SU-DHL-6 (cell line): ENCODE results near the gene STK38.

Source experiments
- H2AFZ ChIP-seq: fragments of 200-600 bp; sonication (generic); 2 replicates; pipeline ENCODE4 v1.6.1; 2014; ENCODE audit warnings: low read depth, mild to moderate bottlenecking, moderate library complexity, mixed read lengths, antibody characterized with exemption, low read length; ENCODE audit not compliant: severe bottlenecking
- H3F3A ChIP-seq: fragments of 200-600 bp; shearing (Covaris generic); 2 replicates; pipeline ENCODE4 v1.6.0; 2016; ENCODE audit warnings: antibody characterized with exemption, mild to moderate bottlenecking; ENCODE audit not compliant: insufficient read depth
- H3K27ac ChIP-seq: fragments of 200-600 bp; sonication (generic); 2 replicates; pipeline ENCODE4 v1.5.1; 2016; ENCODE audit warnings: low read depth, mild to moderate bottlenecking, low read length, moderate library complexity, mixed read lengths
- H3K27me3 ChIP-seq: fragments of 200-600 bp; sonication (generic), shearing (Covaris generic); 2 replicates; pipeline ENCODE4 v1.6.0; 2014; ENCODE audit warnings: mild to moderate bottlenecking, low read length
- H3K36me3 ChIP-seq: fragments of 200-600 bp; sonication (generic); 2 replicates; pipeline ENCODE4 v1.6.1; 2014; ENCODE audit warnings: mild to moderate bottlenecking, low read length, mixed read lengths
- H3K4me2 ChIP-seq: fragments of 300-600, 200-600 bp; shearing (Covaris generic), sonication (generic); 2 replicates; pipeline ENCODE4 v1.6.0; 2014; ENCODE audit warnings: low read length, low read depth, mild to moderate bottlenecking; ENCODE audit not compliant: poor library complexity, severe bottlenecking
- H3K4me3 ChIP-seq: fragments of 200-600 bp; sonication (generic); 2 replicates; pipeline ENCODE4 v1.5.1; 2014; ENCODE audit warnings: antibody characterized with exemption, low read length, mild to moderate bottlenecking, mixed read lengths; ENCODE audit not compliant: insufficient read depth, poor library complexity, severe bottlenecking
- H3K79me2 ChIP-seq: fragments of 200-600 bp; sonication (generic); 2 replicates; pipeline ENCODE4 v1.6.1; 2014; ENCODE audit warnings: mild to moderate bottlenecking, low read length, moderate library complexity; ENCODE audit not compliant: insufficient read depth
- H3K9ac ChIP-seq: fragments of 200-600 bp; sonication (generic); 2 replicates; pipeline ENCODE4 v1.7.0; 2014; ENCODE audit warnings: mild to moderate bottlenecking, low read length
- H3K9me2 ChIP-seq: fragments of 200-600 bp; sonication (generic); replicated peaks from 2 replicates; pipeline ENCODE4 v1.6.1; 2014; ENCODE audit warnings: low read length; ENCODE audit not compliant: insufficient read depth
- H3K9me3 ChIP-seq: fragments of 200-600 bp; sonication (generic); 2 replicates; pipeline ENCODE4 v1.6.1; 2014; ENCODE audit warnings: low read length, mixed read lengths; ENCODE audit not compliant: insufficient read depth
- H4K20me1 ChIP-seq: fragments of 200-600 bp; sonication (generic); 2 replicates; pipeline ENCODE4 v1.6.1; 2014; ENCODE audit warnings: low read depth, mild to moderate bottlenecking, antibody characterized with exemption, low read length, moderate library complexity, mixed read lengths
- EZH2phosphoT487 ChIP-seq: fragments of 200-600 bp; sonication (generic), shearing (Covaris generic); conservative IDR thresholded peaks from 2 replicates; pipeline ENCODE4 v1.6.1; 2018; ENCODE audit warnings: mild to moderate bottlenecking, antibody characterized with exemption, low read length, moderate library complexity, mixed read lengths
- TF ChIP-seq, protein P1 (sequence below): fragments of 200-600 bp; sonication (generic); IDR thresholded peaks from one replicate; pipeline ENCODE4 v1.5.1; 2017; ENCODE audit warnings: antibody characterized with exemption, mild to moderate bottlenecking, low read length, moderate library complexity; ENCODE audit not compliant: insufficient read depth, poor library complexity, severe bottlenecking

STK38 gene

DNA sequence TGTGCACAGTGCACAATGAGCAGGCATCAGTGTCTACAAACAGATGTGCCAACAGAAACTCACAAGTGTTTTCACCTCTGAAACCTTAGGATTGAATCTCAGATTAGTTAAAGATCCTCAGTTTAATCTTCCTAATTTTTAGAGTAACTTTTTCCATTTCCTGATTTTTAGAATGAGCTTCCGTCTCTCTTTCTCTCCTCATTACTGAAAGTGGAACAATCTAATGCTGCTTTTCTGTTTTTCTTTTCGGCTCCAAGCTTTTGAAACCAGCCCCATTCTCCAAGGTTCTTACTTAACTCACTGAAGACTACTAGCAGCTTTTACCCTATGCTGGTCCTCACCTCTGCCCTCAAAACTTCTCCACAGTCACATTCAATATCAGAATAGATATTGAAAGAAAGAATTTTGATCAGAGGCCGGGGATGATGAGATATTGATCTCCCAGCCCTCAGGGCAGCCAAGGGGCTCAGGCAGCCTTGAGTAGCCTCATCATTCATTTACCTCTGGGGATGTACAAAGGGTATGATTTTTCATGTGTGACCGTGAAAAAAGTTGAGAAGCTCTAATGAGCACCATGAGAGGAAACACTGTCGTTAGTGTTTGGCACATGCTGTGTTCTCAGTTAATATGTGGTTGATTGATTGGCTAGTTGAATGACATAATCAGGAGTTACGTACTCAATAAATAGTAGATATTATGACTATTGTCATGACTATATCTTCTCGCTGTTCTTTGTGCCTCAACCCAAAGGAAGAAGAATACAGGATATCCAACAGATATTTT is 11.9 kb upstream of the STK38 start:
- no peaks in the 10 kb centered on the region; the same call in 1 of the 2 replicates for H3F3A ChIP-seq
- H2AFZ ChIP-seq, result no peak overlapping the region
- no peaks in the 10 kb centered on the region for H3K79me2 ChIP-seq
- H3K9me3 ChIP-seq, result no peaks in the 10 kb centered on the region
- H3K9me2 ChIP-seq, result no peaks in the 10 kb centered on the region
- no peak overlapping the region for H3K9ac ChIP-seq
- no peak overlapping the region for H3K4me3 ChIP-seq
- H3K4me2 ChIP-seq, result no peak overlapping the region
- TF ChIP-seq, protein P1, sequence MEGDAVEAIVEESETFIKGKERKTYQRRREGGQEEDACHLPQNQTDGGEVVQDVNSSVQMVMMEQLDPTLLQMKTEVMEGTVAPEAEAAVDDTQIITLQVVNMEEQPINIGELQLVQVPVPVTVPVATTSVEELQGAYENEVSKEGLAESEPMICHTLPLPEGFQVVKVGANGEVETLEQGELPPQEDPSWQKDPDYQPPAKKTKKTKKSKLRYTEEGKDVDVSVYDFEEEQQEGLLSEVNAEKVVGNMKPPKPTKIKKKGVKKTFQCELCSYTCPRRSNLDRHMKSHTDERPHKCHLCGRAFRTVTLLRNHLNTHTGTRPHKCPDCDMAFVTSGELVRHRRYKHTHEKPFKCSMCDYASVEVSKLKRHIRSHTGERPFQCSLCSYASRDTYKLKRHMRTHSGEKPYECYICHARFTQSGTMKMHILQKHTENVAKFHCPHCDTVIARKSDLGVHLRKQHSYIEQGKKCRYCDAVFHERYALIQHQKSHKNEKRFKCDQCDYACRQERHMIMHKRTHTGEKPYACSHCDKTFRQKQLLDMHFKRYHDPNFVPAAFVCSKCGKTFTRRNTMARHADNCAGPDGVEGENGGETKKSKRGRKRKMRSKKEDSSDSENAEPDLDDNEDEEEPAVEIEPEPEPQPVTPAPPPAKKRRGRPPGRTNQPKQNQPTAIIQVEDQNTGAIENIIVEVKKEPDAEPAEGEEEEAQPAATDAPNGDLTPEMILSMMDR, result no peak
- TF ChIP-seq EZH2phosphoT487, result no peak
- no peaks in the 10 kb centered on the region for H3K36me3 ChIP-seq
- H4K20me1 ChIP-seq, result no peaks in the 10 kb centered on the region
- no peak overlapping the region for H3K27ac ChIP-seq
- H3K27me3 ChIP-seq, result 0 out of 2 replicates have a peak, but pooled peaks cover 3% of the 10 kb centered on the region

DNA sequence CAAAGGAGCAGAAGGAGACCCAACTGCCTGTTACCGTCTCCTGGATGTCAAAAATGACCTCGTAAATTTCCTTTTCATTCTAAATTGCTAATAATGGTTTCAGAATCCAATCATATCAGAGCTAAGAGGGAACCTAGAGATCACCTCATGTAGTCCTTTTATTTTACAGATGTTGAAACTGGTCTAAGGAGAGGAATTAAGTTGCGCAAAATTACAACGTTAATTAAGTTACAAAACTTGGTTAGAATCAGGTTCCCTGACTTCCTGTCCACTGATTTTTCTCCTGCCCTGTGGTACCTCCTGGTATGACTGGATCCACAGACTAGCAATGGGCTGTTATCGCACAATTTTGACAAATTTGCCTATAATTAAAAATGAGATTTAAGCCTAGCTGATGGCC is 9.0 kb upstream of the STK38 start:
- no peak overlapping the region for H2AFZ ChIP-seq

DNA sequence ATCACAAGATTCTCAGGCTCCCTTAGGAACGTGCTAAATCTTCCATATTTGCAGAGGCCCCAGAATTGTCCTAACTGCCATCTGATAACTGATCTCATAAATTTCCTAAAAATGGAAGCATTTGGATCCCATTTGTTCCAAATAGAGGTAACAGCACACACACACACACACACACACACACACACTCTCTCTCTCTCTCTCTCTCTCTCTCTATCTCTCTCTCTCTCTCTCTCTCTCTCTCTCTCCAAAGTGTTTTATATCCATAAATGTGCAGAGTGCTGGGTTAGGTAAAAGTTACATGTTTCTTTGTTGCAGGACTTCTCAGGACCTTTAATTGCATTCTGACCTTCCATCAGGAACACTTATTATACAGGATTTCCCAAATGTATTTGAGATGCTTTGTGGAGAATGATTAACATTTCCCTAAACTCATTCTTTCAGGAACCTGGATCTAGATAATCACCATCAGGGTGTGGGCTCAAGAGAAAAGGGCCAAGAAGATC is 8.5 kb upstream of the STK38 start:
- H2AFZ ChIP-seq, result no peak overlapping the region
- H3F3A ChIP-seq, result no peaks in the 10 kb centered on the region; the same call in 1 of the 2 replicates
- H3K27me3 ChIP-seq, result 0 out of 2 replicates have a peak, but pooled peaks cover 3% of the 10 kb centered on the region
- no peaks in the 10 kb centered on the region for H4K20me1 ChIP-seq
- no peaks in the 10 kb centered on the region for H3K79me2 ChIP-seq
- H3K4me2 ChIP-seq, result no peak overlapping the region
- no peak overlapping the region for H3K27ac ChIP-seq
- no peaks in the 10 kb centered on the region for H3K9me3 ChIP-seq
- no peaks in the 10 kb centered on the region for H3K36me3 ChIP-seq
- H3K4me3 ChIP-seq, result no peak overlapping the region
- H3K9me2 ChIP-seq, result no peaks in the 10 kb centered on the region
- TF ChIP-seq EZH2phosphoT487, result no peak
- TF ChIP-seq, protein P1, result no peak
- H3K9ac ChIP-seq, result no peak overlapping the region

More for the DNA sequence above, 9.0 kb upstream of the STK38 start:
- Histone ChIP-seq H3F3A (no peaks in the 10 kb centered on the region; the same call in 1 of the 2 replicates), H4K20me1 (no peaks in the 10 kb centered on the region), H3K9me3 (no peaks in the 10 kb centered on the region), H3K4me2 (no peak overlapping the region), H3K79me2 (no peaks in the 10 kb centered on the region), H3K27me3 (0 out of 2 replicates have a peak, but pooled peaks cover 3% of the 10 kb centered on the region), H3K4me3 (no peak overlapping the region), H3K9me2 (no peaks in the 10 kb centered on the region), H3K36me3 (no peaks in the 10 kb centered on the region), H3K9ac (no peak overlapping the region), H3K27ac (no peak overlapping the region)
- TF ChIP-seq EZH2phosphoT487, result no peak
- TF ChIP-seq, protein P1, result no peak
